ENCODE measurements around the gene ZNF827.

GRCh38 chr4:145898466-145898865 is 40.2 kb downstream of the ZNF827 start:
- TF ChIP-seq YY1 (IDR thresholded peaks at IDR 0.05; ENCODE audit: insufficient read depth, insufficient read length) (no peak), ZNF274 (IDR thresholded peaks at IDR 0.05; ENCODE audit: low read depth, low read length) (no peak), SUZ12 (IDR thresholded peaks at IDR 0.05; ENCODE audit: extremely low read depth, insufficient read depth, insufficient read length) (no peak)

Data from NT2/D1 (cell line).